Tibial nerve (tissue), 4 donors: Measurements from ENCODE around the gene MOB1B.

Experiments used
- EP300 ChIP-seq, 2 donors: sonication (generic); formaldehyde crosslinking; IDR thresholded peaks; one replicate each; pipeline ENCODE4 v1.6.1; 2017; ENCODE audit warnings: antibody characterized with exemption in 2 of 2, mild to moderate bottlenecking in 1 of 2
- POLR2A ChIP-seq, 2 donors: fragments of 450-650 bp; IDR thresholded peaks; one replicate each; pipeline ENCODE4 v1.6.1; 2017; ENCODE audit warnings: antibody characterized with exemption in 2 of 2, mild to moderate bottlenecking in 2 of 2, moderate library complexity in 2 of 2
- TF ChIP-seq, protein P1 (sequence below), 5 experiments: fragments of 200-600 bp in 3 of 5; fragments of 450-650 bp in 2 of 5; sonication (generic) in 3 of 5; IDR thresholded peaks; one replicate each; pipeline ENCODE4 v1.5.1; 2016 to 2019; ENCODE audit warnings: antibody characterized with exemption in 5 of 5, mild to moderate bottlenecking in 3 of 5, moderate library complexity in 2 of 5

DNA sequence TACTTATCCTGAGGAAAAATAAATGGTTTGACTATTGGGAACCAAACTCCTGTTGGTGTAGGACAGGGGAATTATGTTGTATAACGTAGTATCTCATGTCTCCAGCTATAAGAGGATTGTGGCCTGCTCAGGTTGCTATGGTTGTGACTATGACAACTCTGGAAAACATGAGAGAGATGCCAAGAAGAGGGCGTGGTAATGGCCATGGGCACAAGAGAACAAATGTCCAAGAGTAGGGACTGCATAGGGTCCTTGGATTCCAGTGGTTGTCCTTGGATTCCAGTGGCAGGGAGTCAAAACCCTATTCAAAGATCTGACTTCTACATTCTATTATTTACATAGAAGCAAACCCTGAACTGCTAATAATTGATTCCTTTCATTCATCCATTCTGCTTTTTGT, 6.8 kb upstream of the MOB1B start:
- TF ChIP-seq, protein P1, sequence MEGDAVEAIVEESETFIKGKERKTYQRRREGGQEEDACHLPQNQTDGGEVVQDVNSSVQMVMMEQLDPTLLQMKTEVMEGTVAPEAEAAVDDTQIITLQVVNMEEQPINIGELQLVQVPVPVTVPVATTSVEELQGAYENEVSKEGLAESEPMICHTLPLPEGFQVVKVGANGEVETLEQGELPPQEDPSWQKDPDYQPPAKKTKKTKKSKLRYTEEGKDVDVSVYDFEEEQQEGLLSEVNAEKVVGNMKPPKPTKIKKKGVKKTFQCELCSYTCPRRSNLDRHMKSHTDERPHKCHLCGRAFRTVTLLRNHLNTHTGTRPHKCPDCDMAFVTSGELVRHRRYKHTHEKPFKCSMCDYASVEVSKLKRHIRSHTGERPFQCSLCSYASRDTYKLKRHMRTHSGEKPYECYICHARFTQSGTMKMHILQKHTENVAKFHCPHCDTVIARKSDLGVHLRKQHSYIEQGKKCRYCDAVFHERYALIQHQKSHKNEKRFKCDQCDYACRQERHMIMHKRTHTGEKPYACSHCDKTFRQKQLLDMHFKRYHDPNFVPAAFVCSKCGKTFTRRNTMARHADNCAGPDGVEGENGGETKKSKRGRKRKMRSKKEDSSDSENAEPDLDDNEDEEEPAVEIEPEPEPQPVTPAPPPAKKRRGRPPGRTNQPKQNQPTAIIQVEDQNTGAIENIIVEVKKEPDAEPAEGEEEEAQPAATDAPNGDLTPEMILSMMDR (IDR thresholded peaks at IDR 0.05), result no peak
- TF ChIP-seq EP300 (IDR thresholded peaks at IDR 0.05) (no peak), POLR2A (IDR thresholded peaks at IDR 0.05) (no peak)
